ENCODE data around the gene INSL6. TPM values are rescaled to one million over a fixed set of nuclear protein-coding genes. Genes with fewer than 3 reads are reported as not detected.
"Not testable (repeated sequence)": the region's sequence is repeated elsewhere in the genome, so short reads cannot be mapped to it uniquely, and the experiment has no call there.

The INSL6 gene
- not detected for polyA plus RNA-seq (2012; ENCODE audit: insufficient read depth, insufficient read length)

GRCh38 chr9:5185220-5185840 is at the start of gene INSL6:
INSL6 (minus strand) TSS chr9:5185639; CDS start chr9:5185602, 37 bp downstream.
- no peak for DNase-seq (ENCODE audit: low read depth, low spot score)
- H3K4me3 ChIP-seq (ENCODE audit: low read length) = no peak within 1 kb of the TSS

GRCh38 chr9:5231212-5231611 is 45.8 kb upstream of the INSL6 start, which contains the start of gene INSL4:
INSL4 (plus strand) TSS chr9:5231419; CDS start chr9:5231524, 105 bp downstream.
- no peak for DNase-seq (ENCODE audit: low read depth, low spot score)
- no peak within 1 kb of the TSS for H3K4me3 ChIP-seq (ENCODE audit: low read length)

- H3K4me3 ChIP-seq (ENCODE audit: low read length) = no peak overlapping the region
- no peak for DNase-seq (ENCODE audit: low read depth, low spot score)
Measured at GRCh38 chr9:5230554-5230953, 45.1 kb upstream of the INSL6 start.

- H3K4me3 ChIP-seq (ENCODE audit: low read length) = no peak overlapping the region
- DNase-seq (ENCODE audit: low read depth, low spot score) = no peak
Measured at GRCh38 chr9:5205071-5205470, 19.6 kb upstream of the INSL6 start.

- DNase-seq (ENCODE audit: low read depth, low spot score) = no peak
- no peak overlapping the region for H3K4me3 ChIP-seq (ENCODE audit: low read length)
Measured at GRCh38 chr9:5195463-5195862, 10.0 kb upstream of the INSL6 start.

- DNase-seq (ENCODE audit: low read depth, low spot score) = no peak
- no peak overlapping the region for H3K4me3 ChIP-seq (ENCODE audit: low read length)
Measured at GRCh38 chr9:5193345-5193744, 7.9 kb upstream of the INSL6 start.

GRCh38 chr9:5191985-5192384 is 6.5 kb upstream of the INSL6 start:
- DNase-seq (ENCODE audit: low read depth, low spot score) = no peak
- no peak overlapping the region for H3K4me3 ChIP-seq (ENCODE audit: low read length)

- DNase-seq (ENCODE audit: low read depth, low spot score) = no peak
- H3K4me3 ChIP-seq (ENCODE audit: low read length) = no peak overlapping the region
Measured at GRCh38 chr9:5188060-5188984, 2.9 kb upstream of the INSL6 start.

GRCh38 chr9:5186416-5187169 is 1.2 kb upstream of the INSL6 start:
- peak; percentile 69 for DNase-seq (ENCODE audit: low read depth, low spot score)
- no peak overlapping the region for H3K4me3 ChIP-seq (ENCODE audit: low read length)

GRCh38 chr9:5184776-5185175 is 663 bp downstream of the INSL6 start:
- no peak for DNase-seq (ENCODE audit: low read depth, low spot score)
- H3K4me3 ChIP-seq (ENCODE audit: low read length) = no peak overlapping the region

- H3K4me3 ChIP-seq (ENCODE audit: low read length); DNase-seq (ENCODE audit: low read depth, low spot score): not testable (repeated sequence)
Measured at GRCh38 chr9:5180631-5181030, 4.8 kb downstream of the INSL6 start.

GRCh38 chr9:5178126-5178805 is 7.2 kb downstream of the INSL6 start:
- no peak overlapping the region for H3K4me3 ChIP-seq (ENCODE audit: low read length)
- peak; percentile 55 for DNase-seq (ENCODE audit: low read depth, low spot score)

- DNase-seq (ENCODE audit: low read depth, low spot score) = no peak
Measured at GRCh38 chr9:5146241-5146640, 39.2 kb downstream of the INSL6 start.

GRCh38 chr9:5144217-5144616 is 41.2 kb downstream of the INSL6 start:
- no peak overlapping the region for H3K4me3 ChIP-seq (ENCODE audit: low read length)
- DNase-seq (ENCODE audit: low read depth, low spot score) = no peak

More at GRCh38 chr9:5146241-5146640, 39.2 kb downstream of the INSL6 start:
- H3K4me3 ChIP-seq (ENCODE audit: low read length) = no peak overlapping the region

GRCh38 chr9:5140151-5140550 is 45.3 kb downstream of the INSL6 start:
- no peak for DNase-seq (ENCODE audit: low read depth, low spot score)
- no peak overlapping the region for H3K4me3 ChIP-seq (ENCODE audit: low read length)

GRCh38 chr9:5122516-5122915 is 62.9 kb downstream of the INSL6 start:
- DNase-seq (ENCODE audit: low read depth, low spot score) = no peak
- H3K4me3 ChIP-seq (ENCODE audit: low read length) = no peak overlapping the region

GRCh38 chr9:5122116-5122515 is 63.3 kb downstream of the INSL6 start:
- H3K4me3 ChIP-seq (ENCODE audit: low read length) = no peak overlapping the region

GRCh38 chr9:5113994-5114748 is 71.3 kb downstream of the INSL6 start:
- H3K4me3 ChIP-seq (ENCODE audit: low read length) = no peak overlapping the region
- no peak for DNase-seq (ENCODE audit: low read depth, low spot score)

More at GRCh38 chr9:5122116-5122515, 63.3 kb downstream of the INSL6 start:
- DNase-seq (ENCODE audit: low read depth, low spot score) = no peak
